Osteoblast (primary cell): Measurements from ENCODE around the gene ATP5F1D. TPM values are rescaled to one million over a fixed set of nuclear protein-coding genes. Genes with fewer than 3 reads are reported as not detected.

Source experiments
- DNase-seq: peaks from one replicate; pipeline ENCODE4 v3.0.0; 2011; ENCODE audit warnings: low spot score, mixed read lengths; ENCODE audit not compliant: insufficient read length; ENCODE audit errors: missing footprints
- H2AFZ ChIP-seq: 2 replicates; pipeline ENCODE4 v1.6.0; 2011; ENCODE audit warnings: mild to moderate bottlenecking, low read length
- H3K27ac ChIP-seq: 2 replicates; pipeline ENCODE4 v1.5.1; 2011; ENCODE audit warnings: mild to moderate bottlenecking, low read depth, low read length, moderate library complexity
- H3K27me3 ChIP-seq: 2 replicates; pipeline ENCODE4 v1.6.0; 2012; ENCODE audit warnings: mild to moderate bottlenecking, control low read depth, inconsistent platforms, low read length, moderate library complexity; ENCODE audit not compliant: insufficient read depth
- H3K36me3 ChIP-seq: 2 replicates; pipeline ENCODE4 v1.5.1; 2011; ENCODE audit warnings: mild to moderate bottlenecking, low read length, control low read depth, moderate library complexity; ENCODE audit not compliant: insufficient read depth
- H3K4me1 ChIP-seq: 2 replicates; pipeline ENCODE4 v1.5.1; 2011; ENCODE audit warnings: mild to moderate bottlenecking, low read length, control low read depth, moderate library complexity; ENCODE audit not compliant: insufficient read depth
- H3K4me2 ChIP-seq: 2 replicates; pipeline ENCODE4 v1.6.0; 2011; ENCODE audit warnings: mild to moderate bottlenecking, low read length; ENCODE audit not compliant: insufficient read depth
- H3K4me3 ChIP-seq: fragments of 200-600 bp; sonication (generic); 3 replicates; pipeline ENCODE4 v1.5.1; 2012; ENCODE audit warnings: mild to moderate bottlenecking, low read length, inconsistent platforms; ENCODE audit not compliant: insufficient read depth
- H3K79me2 ChIP-seq: 2 replicates; pipeline ENCODE4 v1.6.0; 2012; ENCODE audit warnings: mild to moderate bottlenecking, low read length, control low read depth, inconsistent platforms; ENCODE audit not compliant: insufficient read depth
- H3K9me3 ChIP-seq: 2 replicates; pipeline ENCODE4 v1.5.1; 2011; ENCODE audit warnings: low read depth, low read length, control low read depth
- H4K20me1 ChIP-seq: 2 replicates; pipeline ENCODE4 v1.6.0; 2012; ENCODE audit warnings: mild to moderate bottlenecking, low read length, control low read depth; ENCODE audit not compliant: insufficient read depth
- CTCF ChIP-seq: IDR thresholded peaks from 2 replicates; pipeline ENCODE4 v1.5.1; 2011; ENCODE audit warnings: mild to moderate bottlenecking, low read depth, low read length, moderate library complexity; ENCODE audit errors: extremely low read depth
- total RNA-seq: library from RNA; depleted of rRNA; stranded (reverse); fragments of >200 nt; gene quantifications from 2 replicates; pipeline ENCODE4 v1.2.3, GENCODE V29; 2012

Gene ATP5F1D
- total RNA-seq, 1 donor = 13.8 TPM

GRCh38 chr19:1225440-1226226 is 15.9 kb upstream of the ATP5F1D start:
- TF ChIP-seq CTCF = no peak
- Histone ChIP-seq H3K9me3 (no peaks in the 10 kb centered on the region), H3K4me2 (no peak overlapping the region), H3K4me1 (no peaks in the 10 kb centered on the region), H4K20me1 (peaks cover 22% of the 10 kb centered on the region), H3K79me2 (peaks cover 22% of the 10 kb centered on the region), H3K36me3 (peaks cover 22% of the 10 kb centered on the region), H3K27ac (no peak overlapping the region), H3K4me3 (no peak overlapping the region), H2AFZ (no peak overlapping the region), H3K27me3 (no peaks in the 10 kb centered on the region)
- DNase-seq = peak; percentile 96

GRCh38 chr19:1226227-1226518 is 15.4 kb upstream of the ATP5F1D start:
- Histone ChIP-seq H3K27me3 (no peaks in the 10 kb centered on the region), H4K20me1 (peaks cover 22% of the 10 kb centered on the region), H2AFZ (no peak overlapping the region), H3K79me2 (peaks cover 17% of the 10 kb centered on the region), H3K4me1 (no peaks in the 10 kb centered on the region), H3K27ac (no peak overlapping the region), H3K4me3 (no peak overlapping the region), H3K9me3 (no peaks in the 10 kb centered on the region), H3K36me3 (peaks cover 16% of the 10 kb centered on the region), H3K4me2 (no peak overlapping the region)
- no peak for DNase-seq
- TF ChIP-seq CTCF = no peak

GRCh38 chr19:1226522-1227303 is 14.8 kb upstream of the ATP5F1D start:
- no peak for TF ChIP-seq CTCF
- Histone ChIP-seq H3K4me1 (no peaks in the 10 kb centered on the region), H4K20me1 (peaks cover 20% of the 10 kb centered on the region), H3K27me3 (no peaks in the 10 kb centered on the region), H3K36me3 (peaks cover 13% of the 10 kb centered on the region), H3K4me3 (no peak overlapping the region), H2AFZ (no peak overlapping the region), H3K9me3 (no peaks in the 10 kb centered on the region), H3K27ac (no peak overlapping the region), H3K4me2 (no peak overlapping the region), H3K79me2 (peaks cover 11% of the 10 kb centered on the region)
- DNase-seq = peak; percentile 88
